Fibroblast of skin of right biceps (primary cell): ENCODE results near the gene KCNJ16.
"Not testable (repeated sequence)": the region's sequence is repeated elsewhere in the genome, so short reads cannot be mapped to it uniquely, and the experiment has no call there.

Experiments
- DNase-seq: peaks from one replicate; pipeline ENCODE4 v3.0.0-alpha.2; 2013

The KCNJ16 gene

GRCh38 chr17:70074956-70075355, at the start of gene KCNJ16:
TSS of gene KCNJ16 (plus strand) at chr17:70075225. CDS start at chr17:70132088, 56,863 bp downstream.
- no peak for DNase-seq

DNA sequence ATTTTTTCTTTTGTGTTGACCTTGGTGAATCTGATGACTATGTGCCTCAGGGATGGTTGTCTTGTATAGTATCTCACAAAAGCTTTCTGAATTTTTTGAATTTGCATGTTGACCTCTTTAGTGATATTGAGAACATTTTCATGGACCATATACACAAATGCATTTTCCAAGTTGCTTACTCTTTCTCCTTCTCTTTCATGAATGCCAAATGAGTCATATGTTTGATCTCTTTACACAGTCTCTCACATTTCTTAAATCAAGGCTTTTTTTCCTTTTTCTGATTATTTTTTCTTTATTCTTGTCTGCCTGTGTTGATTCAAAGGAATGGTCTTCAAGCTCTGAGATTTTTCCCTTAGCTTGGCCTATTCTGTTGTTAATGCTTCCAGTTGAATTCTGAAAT, 46.6 kb upstream of the KCNJ16 start:
- DNase-seq = no peak

GRCh38 chr17:70028978-70029767, 45.9 kb upstream of the KCNJ16 start:
- no peak for DNase-seq

DNA sequence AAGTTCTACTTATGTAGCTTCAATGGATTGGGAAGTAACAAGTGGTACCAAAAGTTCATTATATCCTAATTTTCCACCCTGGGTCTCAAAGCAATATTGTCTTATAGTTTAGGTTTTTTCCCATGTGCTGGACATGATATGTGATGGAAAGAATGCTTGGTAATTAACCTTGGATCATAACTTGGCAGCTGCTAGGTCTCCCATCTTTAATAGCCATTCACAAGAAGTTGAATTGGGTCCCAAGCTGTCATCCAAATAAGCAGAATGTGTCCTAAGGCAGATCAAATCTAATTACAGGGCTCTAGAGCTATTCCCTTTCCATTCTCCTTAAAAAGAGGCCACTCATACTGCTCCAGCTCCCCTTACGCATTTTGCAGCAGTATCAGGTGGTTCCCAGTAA, 44.7 kb upstream of the KCNJ16 start:
- DNase-seq = no peak

DNA sequence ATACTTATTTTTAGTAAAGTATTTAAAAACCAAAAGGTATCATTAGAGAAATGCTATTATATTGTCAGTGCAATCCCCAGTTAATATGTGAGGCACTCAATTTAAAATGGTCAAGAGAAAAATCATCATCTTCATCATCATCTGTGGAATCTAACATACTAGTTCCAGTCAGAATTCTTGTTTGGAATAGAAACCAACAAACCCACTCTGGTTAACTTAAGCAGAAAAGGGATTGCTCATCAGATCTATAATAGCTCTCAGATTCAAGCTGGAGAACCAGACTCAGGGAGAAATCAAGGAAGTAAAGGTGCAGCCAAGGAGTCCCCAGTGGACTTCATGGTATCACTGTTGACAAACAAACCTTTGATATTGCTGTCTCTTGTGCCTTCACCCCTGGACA, 43.7 kb upstream of the KCNJ16 start:
- DNase-seq = no peak

DNA sequence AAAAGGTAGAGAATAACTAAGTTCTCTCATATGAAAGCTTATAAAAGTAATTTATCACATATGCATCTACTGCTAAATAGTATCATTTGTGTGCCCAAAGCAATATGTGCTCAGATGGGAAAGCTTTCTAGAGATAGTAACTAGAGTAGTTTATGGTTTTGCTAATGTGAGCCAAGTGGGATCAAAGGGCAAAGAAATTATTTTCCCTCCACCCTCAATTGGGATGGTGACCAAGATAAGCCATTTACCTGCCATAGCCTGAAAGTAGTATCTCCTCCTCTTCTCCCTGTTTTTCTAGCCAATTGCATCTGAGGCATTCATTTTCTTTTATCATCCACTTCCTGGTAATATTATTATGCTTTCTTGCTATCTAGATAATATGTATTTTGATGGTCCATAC, 41.9 kb upstream of the KCNJ16 start:
- no peak for DNase-seq

DNA sequence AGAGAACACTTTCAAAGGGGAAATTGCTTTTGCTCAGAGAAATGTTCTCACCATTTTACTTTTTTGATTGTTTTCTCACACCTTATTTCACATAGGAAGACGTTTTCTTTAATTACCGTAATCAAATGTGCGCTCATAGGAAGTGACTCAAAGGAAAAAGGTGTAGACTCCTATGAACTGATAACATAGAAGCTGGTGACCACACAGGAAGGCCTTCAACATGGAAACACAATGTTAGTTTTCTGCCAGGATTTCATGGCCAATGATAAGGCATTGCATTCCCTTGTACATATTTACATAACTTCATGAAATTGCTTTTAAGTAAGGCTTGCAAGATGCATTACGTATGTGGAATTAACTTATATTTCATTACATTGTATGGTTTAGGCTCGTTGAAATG, 40.9 kb upstream of the KCNJ16 start:
- no peak for DNase-seq

- DNase-seq = no peak
Observed at GRCh38 chr17:70037498-70037897, 37.5 kb upstream of the KCNJ16 start.

DNA sequence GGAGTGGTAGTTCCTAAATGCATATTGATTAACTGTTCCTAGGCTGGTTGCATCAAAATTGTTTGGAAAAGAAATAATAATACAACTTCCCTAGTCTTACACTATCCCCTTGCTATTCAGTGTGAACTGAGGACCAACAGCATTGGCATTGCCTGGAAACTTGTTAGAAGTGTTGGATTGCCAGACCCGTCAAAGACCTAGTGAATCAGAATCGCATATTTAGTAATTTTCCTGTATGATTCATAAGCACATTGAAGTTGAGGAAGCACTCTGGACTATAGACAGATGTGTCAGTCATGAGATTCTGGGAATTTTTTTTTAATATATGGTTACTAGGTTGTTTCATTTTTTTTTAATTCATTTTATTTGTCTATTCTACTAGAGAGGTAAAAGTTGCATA, 34.7 kb upstream of the KCNJ16 start:
- peak; percentile 26 for DNase-seq

- DNase-seq = no peak
Observed at GRCh38 chr17:70041061-70041460, 34.0 kb upstream of the KCNJ16 start.

DNA sequence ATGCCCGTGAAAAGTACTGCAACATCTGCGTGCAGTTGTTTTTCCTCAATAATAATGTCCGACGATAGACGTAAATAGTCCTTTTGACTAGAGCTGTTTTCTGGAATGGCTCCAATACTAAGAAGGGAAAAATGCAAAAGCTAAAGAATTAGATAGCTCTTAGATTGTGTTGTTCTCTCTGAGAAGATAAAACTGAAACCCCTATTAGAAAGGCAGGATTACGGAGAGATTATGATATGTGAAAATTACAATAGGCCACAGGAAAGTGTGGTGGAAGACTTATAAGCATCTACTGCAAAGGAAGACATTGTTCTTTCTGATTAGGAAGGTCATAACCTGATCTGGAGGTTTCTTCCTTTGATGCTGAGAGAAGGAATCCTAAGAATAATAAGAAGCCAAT, 33.5 kb upstream of the KCNJ16 start:
- DNase-seq = no peak

- not testable (repeated sequence) for DNase-seq
Observed at GRCh38 chr17:70045780-70046179, 29.2 kb upstream of the KCNJ16 start.

- DNase-seq = no peak
Observed at GRCh38 chr17:70047619-70048419, 27.2 kb upstream of the KCNJ16 start.

GRCh38 chr17:70049801-70050591, 25.0 kb upstream of the KCNJ16 start:
- DNase-seq = peak; percentile 29

DNA sequence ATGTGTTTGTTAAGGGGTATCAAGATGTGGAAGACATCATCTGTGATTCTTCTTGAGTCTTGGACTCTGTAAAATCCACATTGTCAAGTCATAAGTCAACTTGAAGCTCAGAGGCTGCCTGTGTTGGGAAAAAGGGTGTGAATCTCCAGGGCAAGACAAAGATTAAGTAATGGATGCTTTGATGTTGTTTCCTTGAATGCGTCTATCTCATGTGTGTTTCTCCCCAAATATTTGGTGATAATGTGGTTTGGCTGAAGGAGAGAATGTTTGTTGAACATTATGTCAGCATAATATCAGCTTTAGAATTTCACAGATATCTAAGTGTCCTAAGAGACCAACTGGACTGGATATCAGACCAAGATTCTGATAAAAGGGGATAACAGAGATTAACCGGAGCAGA, 24.1 kb upstream of the KCNJ16 start:
- DNase-seq = no peak

DNA sequence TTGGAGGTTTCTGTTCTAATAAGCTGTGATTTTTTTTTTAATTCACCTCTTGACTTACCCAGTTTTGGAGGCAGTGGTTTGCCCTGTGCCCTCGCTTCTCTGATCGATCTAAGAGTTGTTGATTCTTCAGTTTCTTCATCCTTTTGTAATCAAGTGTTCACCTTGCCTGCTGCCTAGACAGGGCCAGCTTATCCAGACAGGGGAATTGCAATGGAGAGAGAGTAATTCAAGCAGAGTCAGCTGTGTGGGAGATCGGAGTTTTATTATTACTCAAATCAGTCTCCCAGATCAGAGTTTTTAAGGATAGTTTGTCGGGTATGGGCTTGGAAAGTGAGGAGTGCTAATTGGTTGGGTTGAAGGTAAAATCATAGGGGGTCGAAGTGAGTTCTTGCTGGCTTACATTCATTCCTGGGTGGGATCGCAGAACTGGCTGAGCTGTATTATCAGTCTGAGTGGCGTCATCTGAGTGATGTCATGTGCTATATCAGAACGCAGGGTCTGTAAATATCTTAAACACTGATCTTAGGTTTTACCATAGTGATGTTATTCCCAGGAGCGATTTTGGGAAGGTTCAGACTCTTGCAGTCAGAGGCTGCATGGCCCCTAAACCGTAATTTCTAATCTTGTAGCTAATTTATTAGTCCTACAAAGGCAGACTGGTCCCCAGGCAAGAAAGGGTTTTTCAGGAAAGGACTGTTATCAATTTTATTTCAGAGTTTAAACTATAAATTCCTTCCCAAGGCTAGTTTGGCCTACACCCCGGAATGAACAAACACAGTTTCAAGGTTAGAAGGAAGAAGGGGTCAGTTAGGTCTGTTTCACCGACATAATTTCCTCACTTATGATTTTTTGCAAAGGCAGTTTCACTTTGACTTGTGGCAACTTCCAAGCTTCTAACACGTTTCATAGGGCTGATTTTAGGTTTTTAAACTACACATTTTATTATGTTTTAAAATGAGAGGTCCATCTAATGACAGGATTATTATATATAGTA, 21.5 kb upstream of the KCNJ16 start:
- DNase-seq = no peak

- DNase-seq = no peak
Observed at GRCh38 chr17:70055000-70055399, 20.0 kb upstream of the KCNJ16 start.

DNA sequence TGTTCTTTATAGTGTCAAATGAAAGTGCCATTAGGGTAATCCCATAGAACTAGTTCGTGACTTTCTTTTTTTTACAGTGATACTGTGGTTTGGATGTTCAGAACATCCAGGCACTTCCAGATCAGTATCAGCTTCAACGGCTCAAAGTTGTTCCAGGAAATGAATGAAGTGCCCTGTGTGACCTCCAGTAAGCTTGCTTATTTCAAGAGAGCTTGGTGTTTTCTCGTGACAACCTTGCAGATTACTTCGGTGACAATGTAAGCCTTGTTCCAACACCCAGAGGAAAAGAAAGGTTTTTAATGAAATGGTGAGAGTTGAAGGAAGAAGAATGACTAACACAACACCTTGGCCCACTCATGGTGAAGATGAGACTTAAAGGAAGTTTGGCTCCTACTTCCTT, 16.0 kb upstream of the KCNJ16 start:
- DNase-seq = no peak

DNA sequence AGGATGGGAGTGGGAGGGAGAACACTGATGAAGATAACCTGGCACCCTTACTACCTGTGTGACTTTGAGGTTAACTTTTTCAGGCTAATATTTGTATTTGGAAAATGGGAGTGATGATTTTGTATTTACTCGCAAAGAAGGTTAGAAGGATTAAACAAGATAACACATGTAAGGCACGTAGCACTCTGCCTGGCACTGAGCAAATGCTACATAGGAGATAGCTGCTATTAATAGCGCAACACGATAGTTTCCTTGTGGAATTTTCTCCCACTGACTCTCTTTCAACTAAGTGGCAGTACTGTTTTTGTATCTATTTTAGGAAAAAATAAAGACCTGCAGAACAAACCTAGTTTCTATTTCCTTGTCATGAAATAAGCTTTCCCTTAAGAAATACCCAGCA, 15.4 kb upstream of the KCNJ16 start:
- DNase-seq = no peak

- no peak for DNase-seq
Observed at GRCh38 chr17:70060415-70060814, 14.6 kb upstream of the KCNJ16 start.

- no peak for DNase-seq
Observed at GRCh38 chr17:70067134-70067533, 7.9 kb upstream of the KCNJ16 start.
